A549 (cell line): ENCODE data around the gene CUTA. TPM values are rescaled to one million over a fixed set of nuclear protein-coding genes. Genes with fewer than 3 reads are reported as not detected.

Experiments
- ATAC-seq, 2 experiments: fragments of 200-7000 bp in 1 of 2; fragments of >200 bp in 1 of 2; cut with Nextera tagmentation in 1 of 2; cut with Tn5 transposase in 1 of 2; 3 replicates each; pipeline versions ENCODE4 v1.8.0 to v1.9.1; 2018 to 2020; ENCODE audit warnings: mild to moderate bottlenecking in 1 of 2, moderate library complexity in 1 of 2
- CTCF ChIA-PET: fragments of 300-600 bp; sonication (Branson Sonifier 250); formaldehyde crosslinking; extraction: SDS; loops from one replicate; lab custom pipeline; 2021; ENCODE audit warnings: antibody characterized with exemption, inconsistent platforms; lab: Yijun Ruan, JAX
- POLR2A ChIA-PET: fragments of 350-600 bp; formaldehyde crosslinking; extraction: SDS; loops from one replicate; lab custom pipeline; 2021; ENCODE audit warnings: antibody characterized with exemption, inconsistent platforms; lab: Yijun Ruan, JAX
- DNase-seq, 2 experiments: peaks; one replicate each; pipeline versions ENCODE4 v3.0.0 to v3.0.0-alpha.2; 2011 to 2016; ENCODE audit warnings: low read depth in 1 of 2, low spot score in 1 of 2
- FAIRE-seq: peaks from 2 replicates; lab custom pipeline; 2011; peaks lifted over from hg19 to GRCh38; lab: Jason Lieb, UNC
- H3K27ac ChIP-seq, 2 experiments: fragments of >200 bp; sonication (Bioruptor Twin); formaldehyde crosslinking; 3 replicates each; pipeline ENCODE4 v1.5.1; 2016 to 2017
- H3K4me1 ChIP-seq: fragments of >200 bp; sonication (Bioruptor Twin); formaldehyde crosslinking; 3 replicates; pipeline ENCODE4 v1.6.1; 2016
- H3K4me2 ChIP-seq: fragments of >200 bp; sonication (Bioruptor Twin); formaldehyde crosslinking; 3 replicates; pipeline ENCODE4 v1.6.1; 2016
- H3K4me3 ChIP-seq: fragments of >200 bp; sonication (Bioruptor Twin); formaldehyde crosslinking; 3 replicates; pipeline ENCODE4 v1.5.1; 2016
- H3K9me3 ChIP-seq: fragments of >200 bp; sonication (Bioruptor Twin); formaldehyde crosslinking; 3 replicates; pipeline ENCODE4 v1.6.1; 2016
- FOSL2 ChIP-seq, 2 experiments: fragments of 450-650 bp in 1 of 2; fragments of >200 bp in 1 of 2; sonication (Bioruptor Twin) in 1 of 2; formaldehyde crosslinking; IDR thresholded peaks; 2 replicates each; pipeline versions ENCODE4 v1.5.0 to v1.6.1; 2016 to 2020; ENCODE audit warnings: mild to moderate bottlenecking in 1 of 2, moderate library complexity in 1 of 2
- HOXA7 ChIP-seq: fragments of 250-450 bp; sonication (Bioruptor Pico); IDR thresholded peaks from 2 replicates; pipeline ENCODE4 v1.5.0; 2020; ENCODE audit warnings: mild to moderate bottlenecking, moderate library complexity
- HOXB5 ChIP-seq: fragments of 250-450 bp; sonication (Bioruptor Pico); IDR thresholded peaks from 2 replicates; pipeline ENCODE4 v1.5.0; 2020; ENCODE audit warnings: mild to moderate bottlenecking, moderate library complexity
- JUNB ChIP-seq: fragments of >200 bp; sonication (Bioruptor Twin); formaldehyde crosslinking; IDR thresholded peaks from 2 replicates; pipeline ENCODE4 v1.6.1; 2016
- KDM5A ChIP-seq: fragments of 200-600 bp; sonication (generic); IDR thresholded peaks from 2 replicates; pipeline ENCODE4 v1.6.1; 2016; ENCODE audit warnings: antibody characterized with exemption, mild to moderate bottlenecking
- MAFK ChIP-seq: fragments of 450-650 bp; IDR thresholded peaks from 2 replicates; pipeline ENCODE4 v1.6.1; 2014; ENCODE audit not compliant: partially characterized antibody
- NFE2L2 ChIP-seq: fragments of 150-350 bp; conservative IDR thresholded peaks from 2 replicates; pipeline ENCODE4 v1.6.1; 2014; ENCODE audit warnings: low read length
- NPAS2 ChIP-seq: fragments of 250-450 bp; sonication (Bioruptor Pico); IDR thresholded peaks from 2 replicates; pipeline ENCODE4 v1.8.0; 2022; ENCODE audit warnings: mild to moderate bottlenecking, moderate library complexity, borderline replicate concordance
- PHF8 ChIP-seq: fragments of 200-600 bp; sonication (generic); IDR thresholded peaks from 2 replicates; pipeline ENCODE4 v1.6.1; 2016; ENCODE audit warnings: low read depth, mild to moderate bottlenecking, antibody characterized with exemption, moderate library complexity, borderline replicate concordance
- RAD21 ChIP-seq, 2 experiments: fragments of >200 bp in 1 of 2; sonication (Bioruptor Twin) in 1 of 2; formaldehyde crosslinking in 1 of 2; IDR thresholded peaks in 1 of 2; conservative IDR thresholded peaks in 1 of 2; 2 replicates in 1 of 2; 3 replicates in 1 of 2; pipeline ENCODE4 v1.6.1; 2012 to 2018; ENCODE audit warnings: inconsistent platforms in 1 of 2
- RNF2 ChIP-seq: fragments of 200-600 bp; sonication (generic); IDR thresholded peaks from 2 replicates; pipeline ENCODE4 v1.6.1; 2016; ENCODE audit warnings: low read depth, mild to moderate bottlenecking, antibody characterized with exemption, moderate library complexity, borderline replicate concordance
- ZC3H11A ChIP-seq: fragments of 450-650 bp; IDR thresholded peaks from 2 replicates; pipeline ENCODE4 v1.6.1; 2014; ENCODE audit warnings: antibody characterized with exemption, mild to moderate bottlenecking
- ZFP36 ChIP-seq: fragments of 450-650 bp; IDR thresholded peaks from 2 replicates; pipeline ENCODE4 v1.6.1; 2014; ENCODE audit warnings: borderline replicate concordance; ENCODE audit not compliant: partially characterized antibody
- ZNF302 ChIP-seq: fragments of 250-450 bp; sonication (Bioruptor Pico); IDR thresholded peaks from 2 replicates; pipeline ENCODE4 v1.9.0; 2021; ENCODE audit warnings: inconsistent platforms, mild to moderate bottlenecking, moderate library complexity
- WGBS: methylation state at CpG from one replicate; pipeline ENCODE4 v1.1.6; 2017; ENCODE audit errors: missing lambda C conversion rate; 5-methylcytosine and 5-hydroxymethylcytosine counted together
- polyA plus RNA-seq, 4 experiments: library from polyadenylated mRNA; depleted of rRNA in 3 of 4; stranded (reverse); fragments of >200 nt; fragmentation: RNase III in 1 of 4; extraction: RNeasy Plus Mini Kit Qiagen cat#74134 plus additional on column Dnase treatment in 1 of 4; gene quantifications; 2 replicates in 3 of 4; 3 replicates in 1 of 4; pipeline ENCODE4 v1.2.3, GENCODE V29; 2011 to 2017
- TF ChIP-seq, protein P1 (sequence below): fragments of 250-450 bp; sonication (Bioruptor Pico); IDR thresholded peaks from 2 replicates; pipeline ENCODE4 v1.5.0; 2021; ENCODE audit warnings: mild to moderate bottlenecking, moderate library complexity, borderline replicate concordance
- TF ChIP-seq, protein P2 (sequence below): fragments of >200 bp; sonication (Bioruptor Twin); formaldehyde crosslinking; IDR thresholded peaks from 2 replicates; pipeline ENCODE4 v1.6.1; 2016
- TF ChIP-seq, protein P3 (sequence below): IDR thresholded peaks from 2 replicates; pipeline ENCODE4 v1.6.1; 2012
- TF ChIP-seq, protein P4 (sequence below): fragments of 150-350 bp; IDR thresholded peaks from 2 replicates; pipeline ENCODE4 v1.6.1; 2014; ENCODE audit warnings: low read depth, mild to moderate bottlenecking, low read length
- TF ChIP-seq, protein P5 (sequence below): fragments of 250-450 bp; sonication (Bioruptor Pico); IDR thresholded peaks from 2 replicates; pipeline ENCODE4 v1.5.0; 2020; ENCODE audit warnings: low read depth, mild to moderate bottlenecking, moderate library complexity
- TF ChIP-seq, protein P6 (sequence below): fragments of 200-600 bp; sonication (generic); IDR thresholded peaks from 2 replicates; pipeline ENCODE4 v1.6.1; 2016; ENCODE audit warnings: antibody characterized with exemption, mild to moderate bottlenecking, moderate library complexity

CUTA gene
- polyA plus RNA-seq, 2 of the 4 experiments (the other 2 are of a cell fraction): 98.9 to 175 TPM

DNA sequence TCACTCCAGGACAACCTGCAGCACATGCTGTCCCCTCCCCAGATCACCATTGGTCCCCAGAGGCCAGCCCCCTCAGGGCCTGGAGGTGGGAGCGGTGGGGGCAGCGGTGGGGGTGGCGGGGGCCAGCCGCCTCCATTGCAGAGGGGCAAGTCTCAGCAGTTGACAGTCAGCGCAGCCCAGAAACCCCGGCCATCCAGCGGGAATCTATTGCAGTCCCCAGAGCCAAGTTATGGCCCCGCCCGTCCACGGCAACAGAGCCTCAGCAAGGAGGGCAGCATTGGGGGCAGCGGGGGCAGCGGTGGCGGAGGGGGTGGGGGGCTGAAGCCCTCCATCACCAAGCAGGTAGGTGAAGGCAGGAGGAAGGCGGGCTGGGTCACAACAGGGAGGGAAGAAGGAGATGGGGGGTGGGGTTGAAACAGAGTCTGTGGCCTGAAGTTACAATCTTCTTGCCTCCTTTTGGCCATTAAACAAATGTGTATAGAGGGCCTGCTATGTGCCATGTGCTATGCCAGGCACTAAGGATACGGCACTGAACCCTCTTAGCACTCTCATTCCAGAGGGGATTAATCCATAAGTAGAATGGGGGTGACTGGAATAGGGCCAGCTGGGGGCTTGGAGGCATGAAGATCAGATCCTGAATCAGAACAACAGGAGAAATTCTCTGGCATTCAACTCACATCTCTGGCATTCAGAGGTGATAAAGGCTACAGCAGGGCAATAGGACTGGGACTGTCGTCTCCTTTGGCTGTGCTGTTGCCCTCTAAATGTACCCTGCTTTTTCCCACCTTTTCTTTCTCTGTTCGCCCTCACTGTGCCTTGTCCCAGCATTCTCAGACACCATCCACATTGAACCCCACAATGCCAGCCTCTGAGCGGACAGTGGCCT is 26.0 kb upstream of the CUTA start:
- ATAC-seq (no peak), DNase-seq (no peak), FAIRE-seq (no peak)
- Histone ChIP-seq H3K4me1 (no peaks in the 10 kb centered on the region), H3K4me2 (no peak overlapping the region), H3K27ac (no peak overlapping the region), H3K4me3 (no peak overlapping the region), H3K9me3 (no peaks in the 10 kb centered on the region)
- WGBS: 92% methylated on average over 5 of the region's 18 CpGs
- TF ChIP-seq HOXA7: no peak
- TF ChIP-seq FOSL2 (IDR thresholded peaks at IDR 0.05): no peak
- TF ChIP-seq FOSL2 (CRISPR knock-in tag; IDR thresholded peaks at IDR 0.05): no peak
- TF ChIP-seq, protein P1, sequence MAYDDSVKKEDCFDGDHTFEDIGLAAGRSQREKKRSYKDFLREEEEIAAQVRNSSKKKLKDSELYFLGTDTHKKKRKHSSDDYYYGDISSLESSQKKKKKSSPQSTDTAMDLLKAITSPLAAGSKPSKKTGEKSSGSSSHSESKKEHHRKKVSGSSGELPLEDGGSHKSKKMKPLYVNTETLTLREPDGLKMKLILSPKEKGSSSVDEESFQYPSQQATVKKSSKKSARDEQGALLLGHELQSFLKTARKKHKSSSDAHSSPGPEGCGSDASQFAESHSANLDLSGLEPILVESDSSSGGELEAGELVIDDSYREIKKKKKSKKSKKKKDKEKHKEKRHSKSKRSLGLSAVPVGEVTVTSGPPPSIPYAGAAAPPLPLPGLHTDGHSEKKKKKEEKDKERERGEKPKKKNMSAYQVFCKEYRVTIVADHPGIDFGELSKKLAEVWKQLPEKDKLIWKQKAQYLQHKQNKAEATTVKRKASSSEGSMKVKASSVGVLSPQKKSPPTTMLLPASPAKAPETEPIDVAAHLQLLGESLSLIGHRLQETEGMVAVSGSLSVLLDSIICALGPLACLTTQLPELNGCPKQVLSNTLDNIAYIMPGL (CRISPR knock-in tag): no peak
- TF ChIP-seq, protein P2, sequence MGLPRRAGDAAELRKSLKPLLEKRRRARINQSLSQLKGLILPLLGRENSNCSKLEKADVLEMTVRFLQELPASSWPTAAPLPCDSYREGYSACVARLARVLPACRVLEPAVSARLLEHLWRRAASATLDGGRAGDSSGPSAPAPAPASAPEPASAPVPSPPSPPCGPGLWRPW: no peak
- TF ChIP-seq, protein P3, sequence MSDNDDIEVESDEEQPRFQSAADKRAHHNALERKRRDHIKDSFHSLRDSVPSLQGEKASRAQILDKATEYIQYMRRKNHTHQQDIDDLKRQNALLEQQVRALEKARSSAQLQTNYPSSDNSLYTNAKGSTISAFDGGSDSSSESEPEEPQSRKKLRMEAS: no peak
- TF ChIP-seq, protein P4, sequence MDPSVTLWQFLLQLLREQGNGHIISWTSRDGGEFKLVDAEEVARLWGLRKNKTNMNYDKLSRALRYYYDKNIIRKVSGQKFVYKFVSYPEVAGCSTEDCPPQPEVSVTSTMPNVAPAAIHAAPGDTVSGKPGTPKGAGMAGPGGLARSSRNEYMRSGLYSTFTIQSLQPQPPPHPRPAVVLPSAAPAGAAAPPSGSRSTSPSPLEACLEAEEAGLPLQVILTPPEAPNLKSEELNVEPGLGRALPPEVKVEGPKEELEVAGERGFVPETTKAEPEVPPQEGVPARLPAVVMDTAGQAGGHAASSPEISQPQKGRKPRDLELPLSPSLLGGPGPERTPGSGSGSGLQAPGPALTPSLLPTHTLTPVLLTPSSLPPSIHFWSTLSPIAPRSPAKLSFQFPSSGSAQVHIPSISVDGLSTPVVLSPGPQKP: no peak
- no peak for TF ChIP-seq HOXB5
- no peak for TF ChIP-seq KDM5A
- no peak for TF ChIP-seq NFE2L2
- TF ChIP-seq MAFK: no peak
- no peak for TF ChIP-seq RNF2
- no peak for TF ChIP-seq JUNB
- TF ChIP-seq ZFP36: no peak
- TF ChIP-seq NPAS2 (CRISPR knock-in tag): no peak
- TF ChIP-seq RAD21 (conservative IDR thresholded peaks at IDR 0.05 in 1 of 2, IDR thresholded peaks at IDR 0.05 in 1 of 2): no peak
- TF ChIP-seq, protein P5, sequence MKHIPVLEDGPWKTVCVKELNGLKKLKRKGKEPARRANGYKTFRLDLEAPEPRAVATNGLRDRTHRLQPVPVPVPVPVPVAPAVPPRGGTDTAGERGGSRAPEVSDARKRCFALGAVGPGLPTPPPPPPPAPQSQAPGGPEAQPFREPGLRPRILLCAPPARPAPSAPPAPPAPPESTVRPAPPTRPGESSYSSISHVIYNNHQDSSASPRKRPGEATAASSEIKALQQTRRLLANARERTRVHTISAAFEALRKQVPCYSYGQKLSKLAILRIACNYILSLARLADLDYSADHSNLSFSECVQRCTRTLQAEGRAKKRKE (CRISPR knock-in tag): no peak
- TF ChIP-seq PHF8: no peak
- TF ChIP-seq, protein P6, sequence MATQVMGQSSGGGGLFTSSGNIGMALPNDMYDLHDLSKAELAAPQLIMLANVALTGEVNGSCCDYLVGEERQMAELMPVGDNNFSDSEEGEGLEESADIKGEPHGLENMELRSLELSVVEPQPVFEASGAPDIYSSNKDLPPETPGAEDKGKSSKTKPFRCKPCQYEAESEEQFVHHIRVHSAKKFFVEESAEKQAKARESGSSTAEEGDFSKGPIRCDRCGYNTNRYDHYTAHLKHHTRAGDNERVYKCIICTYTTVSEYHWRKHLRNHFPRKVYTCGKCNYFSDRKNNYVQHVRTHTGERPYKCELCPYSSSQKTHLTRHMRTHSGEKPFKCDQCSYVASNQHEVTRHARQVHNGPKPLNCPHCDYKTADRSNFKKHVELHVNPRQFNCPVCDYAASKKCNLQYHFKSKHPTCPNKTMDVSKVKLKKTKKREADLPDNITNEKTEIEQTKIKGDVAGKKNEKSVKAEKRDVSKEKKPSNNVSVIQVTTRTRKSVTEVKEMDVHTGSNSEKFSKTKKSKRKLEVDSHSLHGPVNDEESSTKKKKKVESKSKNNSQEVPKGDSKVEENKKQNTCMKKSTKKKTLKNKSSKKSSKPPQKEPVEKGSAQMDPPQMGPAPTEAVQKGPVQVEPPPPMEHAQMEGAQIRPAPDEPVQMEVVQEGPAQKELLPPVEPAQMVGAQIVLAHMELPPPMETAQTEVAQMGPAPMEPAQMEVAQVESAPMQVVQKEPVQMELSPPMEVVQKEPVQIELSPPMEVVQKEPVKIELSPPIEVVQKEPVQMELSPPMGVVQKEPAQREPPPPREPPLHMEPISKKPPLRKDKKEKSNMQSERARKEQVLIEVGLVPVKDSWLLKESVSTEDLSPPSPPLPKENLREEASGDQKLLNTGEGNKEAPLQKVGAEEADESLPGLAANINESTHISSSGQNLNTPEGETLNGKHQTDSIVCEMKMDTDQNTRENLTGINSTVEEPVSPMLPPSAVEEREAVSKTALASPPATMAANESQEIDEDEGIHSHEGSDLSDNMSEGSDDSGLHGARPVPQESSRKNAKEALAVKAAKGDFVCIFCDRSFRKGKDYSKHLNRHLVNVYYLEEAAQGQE: no peak
- no peak for TF ChIP-seq ZNF302 (CRISPR knock-in tag)
- TF ChIP-seq ZC3H11A: no peak
- POLR2A ChIA-PET: no interaction called here
- CTCF ChIA-PET: interaction anchor here (0.7 kb wide), 1 partner anchor 10 kb away, joined by 3 read pairs; no protein-coding TSS in a partner anchor
